ENCODE measurements around the gene COP1.

DNA sequence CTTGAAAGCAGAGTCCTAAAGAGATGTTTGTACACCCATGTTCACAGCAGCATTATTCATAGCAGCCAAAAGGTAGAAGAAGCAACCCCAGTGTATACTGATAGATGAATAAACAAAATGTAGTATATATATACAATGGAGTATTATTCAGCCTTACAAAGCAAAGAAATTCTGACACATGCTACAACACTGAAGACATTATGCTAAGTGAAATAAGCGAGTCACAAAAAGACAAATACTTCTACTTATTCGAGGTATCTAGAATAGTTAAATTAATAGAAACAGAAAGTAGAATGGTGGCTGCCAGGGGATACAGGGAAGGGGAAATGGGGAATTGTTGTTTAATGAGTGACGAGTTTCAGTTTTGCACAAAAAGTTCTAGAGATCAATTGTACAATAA is 23.5 kb downstream of the COP1 start:
- TF ChIP-seq, protein P1, sequence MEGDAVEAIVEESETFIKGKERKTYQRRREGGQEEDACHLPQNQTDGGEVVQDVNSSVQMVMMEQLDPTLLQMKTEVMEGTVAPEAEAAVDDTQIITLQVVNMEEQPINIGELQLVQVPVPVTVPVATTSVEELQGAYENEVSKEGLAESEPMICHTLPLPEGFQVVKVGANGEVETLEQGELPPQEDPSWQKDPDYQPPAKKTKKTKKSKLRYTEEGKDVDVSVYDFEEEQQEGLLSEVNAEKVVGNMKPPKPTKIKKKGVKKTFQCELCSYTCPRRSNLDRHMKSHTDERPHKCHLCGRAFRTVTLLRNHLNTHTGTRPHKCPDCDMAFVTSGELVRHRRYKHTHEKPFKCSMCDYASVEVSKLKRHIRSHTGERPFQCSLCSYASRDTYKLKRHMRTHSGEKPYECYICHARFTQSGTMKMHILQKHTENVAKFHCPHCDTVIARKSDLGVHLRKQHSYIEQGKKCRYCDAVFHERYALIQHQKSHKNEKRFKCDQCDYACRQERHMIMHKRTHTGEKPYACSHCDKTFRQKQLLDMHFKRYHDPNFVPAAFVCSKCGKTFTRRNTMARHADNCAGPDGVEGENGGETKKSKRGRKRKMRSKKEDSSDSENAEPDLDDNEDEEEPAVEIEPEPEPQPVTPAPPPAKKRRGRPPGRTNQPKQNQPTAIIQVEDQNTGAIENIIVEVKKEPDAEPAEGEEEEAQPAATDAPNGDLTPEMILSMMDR (IDR thresholded peaks at IDR 0.05): no peak
- TF ChIP-seq POLR2A (IDR thresholded peaks at IDR 0.05): no peak

Data from uterus (tissue), 2 donors.